Loucy (cell line): ENCODE measurements around the gene ACSM6.

Experiments
- H2AFZ ChIP-seq: fragments of 200-600 bp; sonication (generic); 2 replicates; pipeline ENCODE4 v1.6.0; 2016; ENCODE audit warnings: antibody characterized with exemption, mild to moderate bottlenecking, low read length, moderate library complexity
- H3F3A ChIP-seq: fragments of 200-600 bp; 2 replicates; pipeline ENCODE4 v1.6.0; 2016; ENCODE audit warnings: antibody characterized with exemption, low read depth, mild to moderate bottlenecking
- H3K27me3 ChIP-seq: fragments of 200-600 bp; sonication (generic); 2 replicates; pipeline ENCODE4 v1.6.1; 2014; ENCODE audit warnings: low read length, mild to moderate bottlenecking; ENCODE audit not compliant: insufficient read depth, poor library complexity, severe bottlenecking
- H3K36me3 ChIP-seq: fragments of 200-600 bp; sonication (generic); 2 replicates; pipeline ENCODE4 v1.6.1; 2016; ENCODE audit warnings: low read length; ENCODE audit not compliant: insufficient read depth
- H3K4me1 ChIP-seq: fragments of 200-600 bp; sonication (generic); 2 replicates; pipeline ENCODE4 v1.5.1; 2014; ENCODE audit warnings: low read length, mild to moderate bottlenecking; ENCODE audit not compliant: insufficient read depth, poor library complexity, severe bottlenecking
- H3K4me2 ChIP-seq: fragments of 200-600 bp; sonication (generic); 2 replicates; pipeline ENCODE4 v1.6.0; 2014; ENCODE audit warnings: antibody characterized with exemption, low read length, low read depth, mild to moderate bottlenecking; ENCODE audit not compliant: poor library complexity, severe bottlenecking
- H3K4me3 ChIP-seq: fragments of 200-600 bp; sonication (generic); 2 replicates; pipeline ENCODE4 v1.5.1; 2014; ENCODE audit warnings: low read length, mild to moderate bottlenecking, mixed read lengths; ENCODE audit not compliant: poor library complexity, severe bottlenecking
- H3K79me2 ChIP-seq: fragments of 200-600 bp; sonication (generic); 2 replicates; pipeline ENCODE4 v1.6.1; 2014; ENCODE audit warnings: low read length; ENCODE audit not compliant: insufficient read depth
- H3K9ac ChIP-seq: fragments of 200-600 bp; sonication (generic); 2 replicates; pipeline ENCODE4 v1.6.0; 2014; ENCODE audit warnings: mild to moderate bottlenecking, low read depth, low read length, moderate library complexity; ENCODE audit not compliant: poor library complexity, severe bottlenecking
- H3K9me2 ChIP-seq: fragments of 200-600 bp; sonication (generic); replicated peaks from 2 replicates; pipeline ENCODE4 v1.6.1; 2016; ENCODE audit warnings: low read depth, low read length, mixed read lengths
- H3K9me3 ChIP-seq: fragments of 200-600 bp; sonication (generic); 2 replicates; pipeline ENCODE4 v1.6.1; 2014; ENCODE audit warnings: mild to moderate bottlenecking, antibody characterized with exemption, low read length, low read depth; ENCODE audit not compliant: insufficient read depth
- H4K20me1 ChIP-seq: fragments of 200-600 bp; sonication (generic); 2 replicates; pipeline ENCODE4 v1.6.0; 2014; ENCODE audit warnings: antibody characterized with exemption, low read length, mild to moderate bottlenecking; ENCODE audit not compliant: insufficient read depth, poor library complexity, severe bottlenecking
- CTCF ChIP-seq: fragments of 200-600 bp; sonication (generic); conservative IDR thresholded peaks from 2 replicates; pipeline ENCODE4 v1.5.1; 2014; ENCODE audit warnings: mild to moderate bottlenecking, antibody characterized with exemption, low read length
- EZH2phosphoT487 ChIP-seq: fragments of 200-600 bp; IDR thresholded peaks from 2 replicates; pipeline ENCODE4 v1.6.1; 2018; ENCODE audit warnings: antibody characterized with exemption, mild to moderate bottlenecking, moderate library complexity, borderline replicate concordance

ACSM6 gene

DNA sequence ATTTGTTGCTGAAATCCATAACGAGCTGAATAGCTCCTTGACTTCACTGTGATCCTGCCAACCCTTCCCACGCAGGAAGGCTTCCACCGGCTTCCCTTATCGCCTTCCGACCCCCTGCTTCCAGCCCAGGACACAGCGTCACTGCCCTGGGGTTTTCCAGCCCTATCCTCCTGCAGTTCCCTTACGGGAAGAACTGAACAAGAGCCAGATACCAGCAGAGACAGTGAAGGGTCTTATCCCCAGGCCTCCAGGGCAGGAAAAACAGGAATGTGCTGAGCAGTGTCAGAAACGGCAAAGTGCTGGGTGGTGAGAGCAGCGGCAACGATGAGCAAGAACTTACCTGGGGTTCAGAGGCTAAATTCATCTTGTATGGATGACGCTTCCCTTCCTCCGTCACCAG, 74.4 kb downstream of the ACSM6 start:
- Histone ChIP-seq H3K36me3 (no peaks in the 10 kb centered on the region), H3K79me2 (no peaks in the 10 kb centered on the region), H3K9me2 (no peaks in the 10 kb centered on the region), H3K4me2 (no peak overlapping the region), H2AFZ (no peak overlapping the region), H3K27me3 (no peaks in the 10 kb centered on the region), H3K4me3 (no peak overlapping the region), H3K4me1 (peaks cover 20% of the 10 kb centered on the region), H3K9ac (no peak overlapping the region), H3K9me3 (no peaks in the 10 kb centered on the region), H4K20me1 (no peaks in the 10 kb centered on the region), H3F3A (no peaks in the 10 kb centered on the region)
- TF ChIP-seq CTCF (no peak), EZH2phosphoT487 (no peak)

- TF ChIP-seq CTCF (no peak), EZH2phosphoT487 (no peak)
- Histone ChIP-seq H3K4me1 (peaks cover 36% of the 10 kb centered on the region), H2AFZ (no peak overlapping the region), H3K79me2 (no peaks in the 10 kb centered on the region), H3K36me3 (no peaks in the 10 kb centered on the region), H3K4me2 (no peak overlapping the region), H3K9ac (no peak overlapping the region), H3K27me3 (no peaks in the 10 kb centered on the region), H4K20me1 (no peaks in the 10 kb centered on the region), H3K9me2 (no peaks in the 10 kb centered on the region), H3K4me3 (no peak overlapping the region), H3K9me3 (no peaks in the 10 kb centered on the region), H3F3A (peaks cover 9% of the 10 kb centered on the region; the same call in 1 of the 2 replicates)
Observed at GRCh38 chr10:95273393-95274312, 79.6 kb downstream of the ACSM6 start.

GRCh38 chr10:95275726-95276366, 81.8 kb downstream of the ACSM6 start:
- H3K4me2 ChIP-seq, result peak overlapping the region; percentile 61
- TF ChIP-seq CTCF (no peak), EZH2phosphoT487 (no peak)
- H3K79me2 ChIP-seq, result no peaks in the 10 kb centered on the region
- H3F3A ChIP-seq, result peaks cover 9% of the 10 kb centered on the region; the same call in 1 of the 2 replicates
- H3K4me3 ChIP-seq, result peak overlapping the region; percentile 26
- H3K4me1 ChIP-seq, result peaks cover 47% of the 10 kb centered on the region
- no peaks in the 10 kb centered on the region for H3K36me3 ChIP-seq
- H3K9me2 ChIP-seq, result no peaks in the 10 kb centered on the region
- H3K9ac ChIP-seq, result peak overlapping the region; percentile 66
- no peaks in the 10 kb centered on the region for H3K27me3 ChIP-seq
- peak overlapping the region; percentile 17; the same call in 1 of the 2 replicates for H2AFZ ChIP-seq
- H4K20me1 ChIP-seq, result no peaks in the 10 kb centered on the region
- no peaks in the 10 kb centered on the region for H3K9me3 ChIP-seq
